Astrocyte of the cerebellum (primary cell): ENCODE measurements around the gene FUCA2.
"Not testable (repeated sequence)": the region's sequence is repeated elsewhere in the genome, so short reads cannot be mapped to it uniquely, and the experiment has no call there.

ENCODE experiments used
- DNase-seq: peaks from one replicate; pipeline ENCODE4 v3.0.0-alpha.2; 2011; ENCODE audit warnings: low read depth
- H3K4me3 ChIP-seq: 2 replicates; pipeline ENCODE4 v1.5.1; 2011; ENCODE audit warnings: mild to moderate bottlenecking, low read depth, low read length, moderate library complexity
- CTCF ChIP-seq: IDR thresholded peaks from 2 replicates; pipeline ENCODE4 v1.5.1; 2012; ENCODE audit warnings: low read length, low read depth, moderate library complexity, mild to moderate bottlenecking; ENCODE audit errors: missing control alignments
- in situ Hi-C: cut with HindIII; loops from 2 replicates; pipeline ENCODE4 v1.10.0; 2017; ENCODE audit warnings: low sequenced_read_pairs

Gene FUCA2

GRCh38 chr6:143515061-143515760 lies 3.7 kb upstream of the FUCA2 start:
- no peak for DNase-seq
- no peak for TF ChIP-seq CTCF
- no peak overlapping the region for H3K4me3 ChIP-seq
- in situ Hi-C loops, result no loop called here

- TF ChIP-seq CTCF, result peak; percentile 34
- DNase-seq, result no peak
- in situ Hi-C loops, result no loop called here
- H3K4me3 ChIP-seq, result no peak overlapping the region
Observed at GRCh38 chr6:143513410-143513809, 1.9 kb upstream of the FUCA2 start.

GRCh38 chr6:143510326-143510725 lies 1.2 kb downstream of the FUCA2 start:
- in situ Hi-C loops, DNase-seq: not testable (repeated sequence)
- H3K4me3 ChIP-seq, result peak overlapping the region; percentile 58

GRCh38 chr6:143507358-143508145 lies 4.0 kb downstream of the FUCA2 start:
- DNase-seq, result no peak
- in situ Hi-C loops, result no loop called here
- TF ChIP-seq CTCF, result no peak
- H3K4me3 ChIP-seq, result no peak overlapping the region

GRCh38 chr6:143506620-143507019 lies 4.9 kb downstream of the FUCA2 start:
- no peak for TF ChIP-seq CTCF
- DNase-seq, result no peak
- in situ Hi-C loops, result no loop called here
- H3K4me3 ChIP-seq, result no peak overlapping the region

GRCh38 chr6:143506199-143506598 lies 5.3 kb downstream of the FUCA2 start:
- in situ Hi-C loops, result no loop called here
- TF ChIP-seq CTCF, result no peak
- no peak for DNase-seq
- H3K4me3 ChIP-seq, result no peak overlapping the region

- no peak for DNase-seq
- no peak for TF ChIP-seq CTCF
- in situ Hi-C loops, result no loop called here
- no peak overlapping the region for H3K4me3 ChIP-seq
Observed at GRCh38 chr6:143505537-143505936, 6.0 kb downstream of the FUCA2 start.
